GM04503 (cell line): Measurements from ENCODE around the gene TMTC2.

Source experiments
- DNase-seq: peaks from one replicate; pipeline ENCODE4 v3.0.0-alpha.2; 2012; ENCODE audit warnings: low read depth

Gene TMTC2

GRCh38 chr12:82954064-82954463 lies 267.4 kb downstream of the TMTC2 start:
- no peak for DNase-seq

GRCh38 chr12:82954572-82954971 lies 267.9 kb downstream of the TMTC2 start:
- DNase-seq = no peak

DNA sequence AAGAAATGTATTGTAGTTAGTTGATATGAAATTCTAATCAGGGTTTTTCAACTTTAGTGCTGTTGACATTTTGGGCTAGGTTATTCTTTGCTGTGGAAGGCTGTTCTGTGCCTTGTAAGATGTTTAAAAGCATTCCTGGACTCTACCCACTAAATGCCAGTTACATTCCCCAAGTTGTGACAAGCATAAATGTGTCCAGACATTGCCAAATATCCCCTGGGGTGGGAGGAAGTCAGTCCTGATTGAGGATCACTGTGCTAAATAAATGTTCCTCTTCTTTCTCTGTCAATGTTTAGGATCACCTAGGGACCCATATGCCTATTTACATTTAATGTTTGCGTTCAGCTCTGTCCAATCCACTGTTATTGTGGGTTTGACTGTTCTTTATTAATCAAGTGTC lies 268.3 kb downstream of the TMTC2 start:
- no peak for DNase-seq

- no peak for DNase-seq
These were observed 272.3 kb downstream of the TMTC2 start for GRCh38 chr12:82958966-82959365.

GRCh38 chr12:82959821-82960220 lies 273.1 kb downstream of the TMTC2 start:
- DNase-seq = no peak

DNA sequence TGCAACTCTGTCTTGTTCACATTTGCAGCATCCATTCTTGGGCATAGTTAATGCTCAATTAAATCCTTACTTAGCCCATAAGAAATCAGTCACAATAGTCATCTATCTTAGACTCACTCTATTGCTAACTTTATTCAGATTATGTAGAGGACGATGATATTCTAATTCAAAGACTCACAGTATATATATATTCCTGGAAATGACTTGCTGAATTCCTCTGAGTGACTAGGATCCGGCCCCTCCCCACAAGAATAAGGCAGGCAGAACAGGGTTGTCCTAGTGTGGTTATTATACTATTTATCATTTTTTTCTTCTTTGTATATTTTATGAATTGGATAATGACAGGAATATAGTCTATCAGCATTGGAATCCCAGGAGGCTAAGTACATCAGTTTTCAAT lies 275.1 kb downstream of the TMTC2 start:
- DNase-seq = no peak

DNA sequence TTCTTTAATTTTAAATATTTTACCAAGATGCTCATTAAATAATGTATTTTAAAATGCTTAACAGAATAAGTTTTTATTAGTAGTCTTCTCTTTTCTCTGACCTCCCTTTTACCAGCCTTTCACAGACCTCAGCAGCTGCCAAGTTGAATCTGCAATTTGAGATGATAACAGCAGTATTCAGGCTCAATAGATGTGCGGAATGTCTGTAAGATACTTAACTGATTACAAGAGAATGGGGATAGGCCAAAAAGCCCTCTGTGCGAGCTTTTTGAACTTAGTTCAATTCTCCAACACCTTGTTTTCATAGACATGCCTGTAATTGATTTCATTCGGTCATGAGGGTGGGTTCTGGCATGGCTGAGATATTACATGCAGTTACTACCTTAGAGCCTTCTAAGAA lies 277.2 kb downstream of the TMTC2 start:
- no peak for DNase-seq

- DNase-seq = no peak
These were observed 277.7 kb downstream of the TMTC2 start for GRCh38 chr12:82964446-82964845.

DNA sequence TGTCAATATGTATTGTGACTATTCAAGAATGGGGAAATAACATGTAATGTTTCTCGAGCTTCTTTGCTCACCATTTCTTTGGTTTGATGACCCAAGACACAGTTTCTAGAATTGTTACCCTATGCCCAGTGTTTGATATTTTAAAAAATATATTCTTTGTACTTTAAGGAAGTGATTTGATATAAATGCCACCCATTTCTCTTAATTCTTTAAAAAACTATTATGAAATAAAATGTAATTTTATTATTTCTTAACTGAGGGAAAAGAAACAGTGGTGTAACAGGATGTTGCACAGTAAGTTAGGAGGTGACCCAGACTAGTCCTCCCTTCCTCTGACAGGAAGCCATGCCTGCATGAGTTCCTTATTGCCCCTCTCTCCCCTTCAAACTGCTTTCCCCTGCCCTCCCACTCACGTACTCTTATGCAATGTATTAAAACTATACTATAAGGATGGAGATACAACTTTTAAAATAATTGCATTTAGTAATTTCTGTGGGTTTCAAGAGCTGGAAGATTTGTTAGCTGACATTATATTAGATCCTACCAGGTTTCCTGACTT lies 279.4 kb downstream of the TMTC2 start:
- no peak for DNase-seq

DNA sequence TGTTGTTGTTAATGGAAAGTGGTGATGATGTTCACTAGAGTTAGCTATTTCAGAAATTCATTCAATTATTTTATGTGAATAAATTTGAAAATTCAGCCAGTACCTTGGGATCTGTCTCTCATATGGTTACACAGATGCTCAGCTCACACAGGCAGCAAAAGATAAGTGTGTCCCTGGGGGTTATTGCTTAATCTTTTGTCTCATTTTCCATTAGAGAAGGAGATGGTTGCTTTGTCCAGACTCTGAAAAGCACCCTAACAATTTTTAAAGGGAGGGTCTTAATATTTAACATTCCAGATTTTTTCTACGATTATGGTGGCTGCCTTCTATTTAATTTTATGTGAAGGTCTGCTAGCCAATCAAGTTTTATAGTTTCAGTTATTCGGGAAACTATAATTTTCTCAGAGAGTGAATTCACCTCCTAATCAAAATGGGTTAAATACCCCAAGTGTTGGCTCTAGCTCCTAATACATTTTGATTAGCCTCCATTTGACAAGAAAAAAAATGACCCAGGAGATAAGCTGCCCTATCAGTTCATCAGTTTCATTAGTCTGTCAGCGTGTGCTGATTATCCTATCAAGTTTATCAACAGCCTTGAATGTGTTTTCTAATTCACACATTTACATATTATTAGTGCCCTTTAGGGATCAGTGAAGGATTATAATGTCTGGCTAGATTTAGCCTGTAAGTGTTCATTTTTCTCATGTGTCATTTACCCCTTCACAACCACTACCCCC lies 282.1 kb downstream of the TMTC2 start:
- no peak for DNase-seq

GRCh38 chr12:82970614-82971013 lies 283.9 kb downstream of the TMTC2 start:
- no peak for DNase-seq

GRCh38 chr12:82971584-82971983 lies 284.9 kb downstream of the TMTC2 start:
- no peak for DNase-seq

GRCh38 chr12:82972624-82973023 lies 285.9 kb downstream of the TMTC2 start:
- DNase-seq = no peak

DNA sequence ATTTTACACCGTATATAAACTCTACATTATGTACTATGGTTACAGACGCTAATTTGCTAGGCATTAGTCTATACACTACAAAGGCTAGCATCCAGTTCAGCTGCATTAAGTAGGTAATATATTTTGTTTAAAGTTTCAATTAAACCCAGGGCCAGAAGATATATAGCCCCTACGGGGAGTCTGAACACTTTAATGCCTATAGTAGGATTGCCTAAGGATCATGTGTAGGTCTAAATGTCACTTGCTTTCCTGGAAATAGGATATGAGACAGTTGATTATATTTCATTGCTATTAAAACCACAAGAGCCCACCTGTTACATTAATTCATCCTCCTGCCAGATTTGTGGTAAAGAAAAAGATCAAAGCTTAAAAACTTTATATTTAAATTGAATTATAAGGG lies 286.9 kb downstream of the TMTC2 start:
- no peak for DNase-seq

DNA sequence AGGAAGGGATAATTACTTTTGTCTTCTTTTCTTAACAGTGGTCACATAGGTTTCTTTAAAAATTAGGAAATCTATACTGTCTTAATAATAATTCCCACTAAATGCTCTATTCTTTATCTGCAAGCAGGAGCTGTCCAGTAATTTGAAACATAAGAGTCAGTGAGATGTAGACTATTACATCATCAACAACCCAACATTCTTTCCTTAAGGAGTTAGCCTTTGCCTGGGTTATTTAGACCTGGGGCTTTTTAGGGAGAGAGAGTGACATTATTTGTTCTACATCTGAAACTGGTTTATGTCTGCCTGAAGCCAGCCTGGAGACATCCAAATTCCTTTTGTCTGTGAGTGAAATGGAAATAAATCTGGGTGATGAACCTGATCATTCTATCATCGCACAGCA lies 294.4 kb downstream of the TMTC2 start:
- DNase-seq = no peak

DNA sequence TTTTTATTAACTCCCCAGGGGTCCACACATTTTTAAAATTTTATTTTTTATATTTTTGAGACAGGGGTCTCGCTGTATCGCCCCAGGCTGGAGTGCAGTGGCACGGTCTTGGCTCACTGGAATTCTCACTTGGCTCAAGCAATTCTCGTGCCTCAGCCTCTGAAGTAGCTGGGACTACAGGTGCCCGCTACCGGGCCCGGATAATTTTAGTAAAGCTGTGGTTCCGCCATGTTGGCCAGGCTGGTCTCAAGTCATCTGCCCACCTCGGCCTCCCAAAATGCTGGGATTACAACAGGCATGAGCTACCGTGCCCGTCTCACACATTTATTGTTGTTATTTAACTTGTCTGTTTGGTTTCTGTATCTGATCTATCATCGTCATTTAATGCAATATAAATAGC lies 307.4 kb downstream of the TMTC2 start:
- no peak for DNase-seq

- DNase-seq = no peak
These were observed 309.6 kb downstream of the TMTC2 start for GRCh38 chr12:82996168-82996812.

DNA sequence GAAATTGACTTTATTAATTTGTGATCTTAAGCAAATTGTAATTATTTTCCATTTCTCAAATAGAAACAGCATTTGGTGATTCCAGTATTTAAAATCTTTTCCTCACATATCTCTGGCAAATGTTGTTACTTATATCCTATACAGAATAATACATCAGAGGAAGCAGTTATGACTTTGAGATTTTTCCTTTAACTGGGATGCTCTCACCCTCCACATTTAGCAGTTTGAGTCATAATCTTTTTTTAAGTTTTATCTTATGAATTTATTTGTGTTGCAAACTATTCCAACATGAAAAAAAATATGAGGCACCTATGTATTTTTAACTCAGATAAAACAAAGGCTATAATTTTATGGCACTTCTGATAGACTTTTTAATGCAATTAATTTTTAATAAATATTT lies 311.8 kb downstream of the TMTC2 start:
- DNase-seq = no peak

- DNase-seq = no peak
These were observed 316.3 kb downstream of the TMTC2 start for GRCh38 chr12:83003026-83003425.

GRCh38 chr12:83005534-83006197 lies 319.0 kb downstream of the TMTC2 start:
- no peak for DNase-seq

DNA sequence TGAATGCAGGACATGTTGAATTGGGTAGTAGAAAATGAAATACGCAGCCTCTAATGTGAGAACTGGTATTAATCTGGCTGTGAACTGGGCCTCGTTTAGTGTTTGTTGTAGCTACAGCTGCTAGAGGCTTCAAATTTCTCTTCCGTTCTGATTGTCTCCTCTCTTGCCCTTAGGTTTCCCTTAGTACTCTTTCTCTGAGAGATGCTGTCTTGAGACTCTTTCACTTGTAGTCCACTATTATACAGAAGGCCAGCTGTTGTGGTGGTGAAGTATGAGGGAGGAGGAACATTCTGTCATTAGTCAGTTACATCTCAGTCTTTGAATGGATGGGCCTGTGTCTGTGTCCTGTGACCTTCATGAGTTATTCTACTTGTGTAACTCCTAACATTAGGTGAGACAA lies 322.0 kb downstream of the TMTC2 start:
- no peak for DNase-seq

GRCh38 chr12:83010169-83010804 lies 323.6 kb downstream of the TMTC2 start:
- no peak for DNase-seq
